Measurements from ENCODE around the gene SGPL1.

The SGPL1 gene

GRCh38 chr10:70885481-70885880, 69.7 kb downstream of the SGPL1 start:
- DNase-seq (ENCODE audit: low spot score) = no peak

GRCh38 chr10:70885931-70886903, 70.5 kb downstream of the SGPL1 start:
- DNase-seq (ENCODE audit: low spot score) = no peak

- no peak for DNase-seq (ENCODE audit: low spot score)
These were observed 71.3 kb downstream of the SGPL1 start for GRCh38 chr10:70886921-70887665.

- peak; percentile 46 for DNase-seq (ENCODE audit: low spot score)
These were observed 72.4 kb downstream of the SGPL1 start, which contains the start of gene PCBD1 for GRCh38 chr10:70887804-70888800. Gene PCBD1, minus strand, starts transcription at chr10:70888565. Its CDS starts 32 bp downstream, at chr10:70888533.

GRCh38 chr10:70889291-70889690, 73.5 kb downstream of the SGPL1 start:
- DNase-seq (ENCODE audit: low spot score) = no peak

- peak; percentile 74 for DNase-seq (ENCODE audit: low spot score)
These were observed 75.2 kb downstream of the SGPL1 start for GRCh38 chr10:70890917-70891431.

GRCh38 chr10:70891627-70892026, 75.9 kb downstream of the SGPL1 start:
- DNase-seq (ENCODE audit: low spot score) = no peak

- no peak for DNase-seq (ENCODE audit: low spot score)
These were observed 76.9 kb downstream of the SGPL1 start for GRCh38 chr10:70892631-70893030.

GRCh38 chr10:70893227-70894006, 77.7 kb downstream of the SGPL1 start:
- no peak for DNase-seq (ENCODE audit: low spot score)

- no peak for DNase-seq (ENCODE audit: low spot score)
These were observed 78.7 kb downstream of the SGPL1 start for GRCh38 chr10:70894416-70894815.

GRCh38 chr10:70896551-70896950, 80.8 kb downstream of the SGPL1 start:
- no peak for DNase-seq (ENCODE audit: low spot score)

- DNase-seq (ENCODE audit: low spot score) = no peak
These were observed 82.9 kb downstream of the SGPL1 start for GRCh38 chr10:70898687-70899086.

GRCh38 chr10:70899096-70899495, 83.3 kb downstream of the SGPL1 start:
- no peak for DNase-seq (ENCODE audit: low spot score)

- DNase-seq (ENCODE audit: low spot score) = no peak
These were observed 85.6 kb downstream of the SGPL1 start for GRCh38 chr10:70901276-70901878.

GRCh38 chr10:70902661-70903261, 87.0 kb downstream of the SGPL1 start:
- no peak for DNase-seq (ENCODE audit: low spot score)

- peak; percentile 41 for DNase-seq (ENCODE audit: low spot score)
These were observed 87.6 kb downstream of the SGPL1 start for GRCh38 chr10:70903262-70903921.

- no peak for DNase-seq (ENCODE audit: low spot score)
These were observed 89.6 kb downstream of the SGPL1 start for GRCh38 chr10:70905071-70906021.
